Neutrophil (primary cell): ENCODE measurements around the gene DGKG.

Experiments used
- H3K27ac ChIP-seq: fragments of 200-600 bp; sonication (generic); 2 replicates; pipeline ENCODE4 v1.5.1; 2016; ENCODE audit warnings: mild to moderate bottlenecking, moderate library complexity
- H3K27me3 ChIP-seq: fragments of 200-600 bp; sonication (generic); 2 replicates; pipeline ENCODE4 v1.6.0; 2016; ENCODE audit warnings: mild to moderate bottlenecking
- H3K36me3 ChIP-seq: fragments of 200-600 bp; sonication (generic); 2 replicates; pipeline ENCODE4 v1.5.1; 2017
- H3K4me1 ChIP-seq, 2 experiments: fragments of 200-600 bp in 1 of 2; sonication (generic) in 1 of 2; 1 replicate in 1 of 2; 2 replicates in 1 of 2; pipeline versions ENCODE4 v1.5.1 to v1.6.1; 2013 to 2016; ENCODE audit warnings: low read depth in 1 of 2, low read length in 1 of 2, mild to moderate bottlenecking in 1 of 2, moderate library complexity in 1 of 2; ENCODE audit not compliant: control insufficient read depth in 1 of 2, insufficient read depth in 1 of 2
- H3K4me3 ChIP-seq, 2 experiments: fragments of 200-600 bp in 1 of 2; sonication (generic) in 1 of 2; 1 replicate in 1 of 2; 2 replicates in 1 of 2; pipeline ENCODE4 v1.5.1; 2013 to 2016; ENCODE audit warnings: low read depth in 1 of 2, low read length in 1 of 2, mild to moderate bottlenecking in 1 of 2, moderate library complexity in 1 of 2
- H3K9me3 ChIP-seq: fragments of 200-600 bp; sonication (generic); 2 replicates; pipeline ENCODE4 v1.5.1; 2016
- TF ChIP-seq, protein P1 (sequence below): fragments of 200-600 bp; sonication (generic); IDR thresholded peaks from 2 replicates; pipeline ENCODE4 v1.5.1; 2016; ENCODE audit warnings: antibody characterized with exemption

The DGKG gene

DNA sequence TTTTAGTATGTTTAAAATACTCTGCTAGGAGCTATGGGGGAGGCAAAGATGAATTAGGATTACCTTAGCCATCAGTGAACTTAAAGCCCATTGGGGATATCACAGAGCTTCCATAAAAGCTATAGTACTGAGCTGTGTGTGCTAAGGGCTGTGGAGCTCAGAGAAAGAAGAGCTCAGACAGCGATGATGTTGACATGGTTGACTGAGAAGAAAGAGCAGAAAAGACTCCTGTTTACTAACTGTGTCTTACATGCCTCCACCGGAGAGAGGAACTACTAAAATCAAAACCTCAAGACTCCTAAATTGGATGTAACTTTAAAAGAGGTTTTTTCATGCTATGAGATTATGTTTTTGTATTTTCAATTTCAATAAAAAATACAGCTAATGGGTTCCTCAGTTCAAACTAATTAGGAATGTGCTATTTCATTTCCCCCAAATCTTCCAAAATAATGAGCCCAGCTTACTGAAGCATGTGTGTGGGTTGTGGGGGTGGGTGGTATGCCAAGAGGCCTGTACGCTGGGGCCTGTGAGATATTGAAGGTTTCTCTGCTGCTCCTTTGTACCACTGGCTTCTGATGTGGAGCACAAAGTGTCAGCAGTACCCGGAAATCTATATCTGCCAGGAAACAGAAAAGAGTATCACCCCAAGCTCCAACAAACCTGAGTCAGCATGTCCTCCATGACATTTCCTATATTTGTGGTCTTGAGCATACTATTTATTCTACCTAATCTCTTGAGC, 22.7 kb downstream of the DGKG start:
- TF ChIP-seq, protein P1, sequence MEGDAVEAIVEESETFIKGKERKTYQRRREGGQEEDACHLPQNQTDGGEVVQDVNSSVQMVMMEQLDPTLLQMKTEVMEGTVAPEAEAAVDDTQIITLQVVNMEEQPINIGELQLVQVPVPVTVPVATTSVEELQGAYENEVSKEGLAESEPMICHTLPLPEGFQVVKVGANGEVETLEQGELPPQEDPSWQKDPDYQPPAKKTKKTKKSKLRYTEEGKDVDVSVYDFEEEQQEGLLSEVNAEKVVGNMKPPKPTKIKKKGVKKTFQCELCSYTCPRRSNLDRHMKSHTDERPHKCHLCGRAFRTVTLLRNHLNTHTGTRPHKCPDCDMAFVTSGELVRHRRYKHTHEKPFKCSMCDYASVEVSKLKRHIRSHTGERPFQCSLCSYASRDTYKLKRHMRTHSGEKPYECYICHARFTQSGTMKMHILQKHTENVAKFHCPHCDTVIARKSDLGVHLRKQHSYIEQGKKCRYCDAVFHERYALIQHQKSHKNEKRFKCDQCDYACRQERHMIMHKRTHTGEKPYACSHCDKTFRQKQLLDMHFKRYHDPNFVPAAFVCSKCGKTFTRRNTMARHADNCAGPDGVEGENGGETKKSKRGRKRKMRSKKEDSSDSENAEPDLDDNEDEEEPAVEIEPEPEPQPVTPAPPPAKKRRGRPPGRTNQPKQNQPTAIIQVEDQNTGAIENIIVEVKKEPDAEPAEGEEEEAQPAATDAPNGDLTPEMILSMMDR, result no peak
- no peaks in the 10 kb centered on the region for H3K36me3 ChIP-seq
- peaks cover 43 to 60% of the 10 kb centered on the region in 2 experiments for H3K4me1 ChIP-seq
- no peak overlapping the region for H3K4me3 ChIP-seq
- H3K9me3 ChIP-seq, result no peaks in the 10 kb centered on the region
- peak overlapping the region; percentile 54 for H3K27ac ChIP-seq
- H3K27me3 ChIP-seq, result no peaks in the 10 kb centered on the region

DNA sequence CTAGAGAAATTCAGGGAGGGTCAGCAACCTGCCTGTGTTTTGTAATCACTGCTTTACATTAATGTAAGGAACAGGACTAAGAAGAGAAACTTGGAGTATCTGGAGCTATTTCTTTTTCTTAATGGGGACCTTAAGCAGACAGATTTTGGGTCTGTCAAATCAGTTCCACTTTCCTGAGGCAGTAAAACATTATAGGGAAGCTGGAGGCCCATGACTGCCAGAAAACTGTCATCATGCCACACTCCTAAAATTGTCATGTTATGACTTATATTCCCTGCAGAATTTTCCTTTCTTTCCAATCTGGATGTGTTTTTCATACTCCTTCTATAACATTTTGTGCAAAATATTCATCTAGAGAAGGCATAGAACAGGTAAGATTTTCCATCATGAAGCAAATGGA, 28.8 kb downstream of the DGKG start:
- peaks cover 30 to 54% of the 10 kb centered on the region in 2 experiments for H3K4me1 ChIP-seq
- H3K27ac ChIP-seq, result peak overlapping the region; percentile 15
- no peaks in the 10 kb centered on the region for H3K36me3 ChIP-seq
- TF ChIP-seq, protein P1, result no peak
- no peak overlapping the region for H3K4me3 ChIP-seq
- no peaks in the 10 kb centered on the region for H3K9me3 ChIP-seq
- no peaks in the 10 kb centered on the region for H3K27me3 ChIP-seq

DNA sequence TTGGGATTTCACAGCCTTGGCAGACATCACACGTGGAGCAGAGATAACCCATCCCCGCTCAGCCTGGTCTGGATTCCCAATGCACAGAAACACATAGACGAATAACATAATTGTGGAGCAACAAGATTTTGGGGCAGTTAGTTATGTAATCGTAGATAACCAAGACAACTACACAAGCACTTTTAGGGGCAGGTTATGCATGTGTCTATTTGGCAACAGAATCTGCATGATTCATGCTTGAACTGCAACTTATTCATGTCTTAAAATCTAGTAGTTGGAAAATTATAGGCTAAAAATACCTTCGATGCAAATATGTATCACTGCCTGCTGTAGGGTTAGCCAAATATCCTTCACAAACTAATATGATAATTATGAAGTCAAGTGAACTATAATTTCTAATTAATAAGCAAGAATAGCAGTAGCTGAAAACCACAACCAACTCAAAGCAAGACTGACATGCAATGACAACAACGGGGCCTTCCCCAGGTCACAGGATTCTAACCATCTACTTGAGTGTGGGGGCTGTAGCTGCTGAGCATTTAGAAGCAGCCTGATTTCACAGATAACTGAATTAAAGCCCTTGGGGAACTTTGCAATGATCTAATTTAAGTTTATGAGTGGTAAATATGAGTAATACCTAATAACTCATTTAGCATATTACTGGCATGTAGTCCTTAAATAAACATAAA, 31.1 kb downstream of the DGKG start:
- H3K9me3 ChIP-seq, result no peaks in the 10 kb centered on the region
- H3K4me3 ChIP-seq, result no peak overlapping the region
- no peaks in the 10 kb centered on the region for H3K27me3 ChIP-seq
- H3K4me1 ChIP-seq, result peaks cover 30 to 54% of the 10 kb centered on the region in 2 experiments
- H3K36me3 ChIP-seq, result peaks cover 5% of the 10 kb centered on the region
- peak overlapping the region; percentile 12 for H3K27ac ChIP-seq
- TF ChIP-seq, protein P1, result no peak

DNA sequence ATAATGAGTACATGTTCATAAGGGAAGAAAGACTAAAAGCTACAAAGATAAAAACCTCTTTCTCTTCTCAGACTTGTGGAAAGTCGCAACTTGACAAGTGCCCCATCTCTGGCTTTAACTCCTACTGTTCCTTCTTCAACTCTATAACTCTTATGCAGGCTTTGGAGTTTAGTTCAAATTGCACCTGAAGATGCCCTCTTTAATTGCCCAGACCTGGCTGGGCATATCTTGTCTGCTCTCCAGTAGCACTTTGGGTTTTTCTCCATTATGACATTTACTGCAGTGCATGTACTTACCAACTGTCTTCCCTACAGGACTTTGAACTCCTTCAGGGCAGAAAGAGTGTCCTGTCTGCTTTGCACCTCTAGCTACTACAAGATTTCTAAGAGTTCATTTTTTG, 32.4 kb downstream of the DGKG start:
- Histone ChIP-seq H3K4me3 (no peak overlapping the region), H3K27ac (no peak overlapping the region), H3K36me3 (peaks cover 7% of the 10 kb centered on the region), H3K9me3 (no peaks in the 10 kb centered on the region), H3K4me1 (peaks cover 30 to 47% of the 10 kb centered on the region in 2 experiments), H3K27me3 (no peaks in the 10 kb centered on the region)
- TF ChIP-seq, protein P1, result no peak

DNA sequence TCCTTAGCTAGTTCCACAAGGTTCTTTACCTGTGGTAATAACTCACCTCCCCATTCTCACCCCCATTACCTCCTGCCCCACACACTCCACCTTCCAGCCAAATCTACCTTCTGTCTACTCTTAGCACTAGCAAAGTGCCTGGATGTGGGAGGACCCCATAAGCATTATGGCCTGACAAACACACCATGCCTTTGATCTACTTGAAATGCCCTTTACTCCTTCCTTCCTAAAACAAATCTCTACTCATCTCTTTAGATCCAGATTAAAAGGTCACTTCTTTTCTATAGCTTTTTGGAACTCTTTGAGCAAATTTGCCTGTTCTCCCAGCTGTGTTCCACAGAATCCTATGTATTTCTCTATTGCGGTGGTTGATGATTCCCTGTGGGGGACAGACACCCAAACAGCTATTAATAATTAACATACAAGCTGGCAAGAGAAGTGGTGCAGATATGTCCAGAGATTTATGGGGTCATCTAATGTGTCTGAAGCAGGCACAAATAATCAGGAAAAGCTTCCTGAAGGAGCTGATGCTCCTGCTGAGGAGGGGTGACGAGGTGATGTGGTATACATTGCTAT, 34.0 kb downstream of the DGKG start:
- no peaks in the 10 kb centered on the region for H3K27me3 ChIP-seq
- H3K4me1 ChIP-seq, result peaks cover 18 to 31% of the 10 kb centered on the region in 2 experiments
- TF ChIP-seq, protein P1, result no peak
- H3K36me3 ChIP-seq, result peaks cover 7% of the 10 kb centered on the region
- no peak overlapping the region for H3K27ac ChIP-seq
- H3K9me3 ChIP-seq, result no peaks in the 10 kb centered on the region
- H3K4me3 ChIP-seq, result no peak overlapping the region
